D341Med (cell line): ENCODE measurements around the gene CCDC169.
"Not testable (repeated sequence)": the region's sequence is repeated elsewhere in the genome, so short reads cannot be mapped to it uniquely, and the experiment has no call there.

Experiments used
- DNase-seq: peaks from one replicate; pipeline ENCODE4 v3.0.0; 2012; ENCODE audit warnings: low spot score

CCDC169 gene

DNA sequence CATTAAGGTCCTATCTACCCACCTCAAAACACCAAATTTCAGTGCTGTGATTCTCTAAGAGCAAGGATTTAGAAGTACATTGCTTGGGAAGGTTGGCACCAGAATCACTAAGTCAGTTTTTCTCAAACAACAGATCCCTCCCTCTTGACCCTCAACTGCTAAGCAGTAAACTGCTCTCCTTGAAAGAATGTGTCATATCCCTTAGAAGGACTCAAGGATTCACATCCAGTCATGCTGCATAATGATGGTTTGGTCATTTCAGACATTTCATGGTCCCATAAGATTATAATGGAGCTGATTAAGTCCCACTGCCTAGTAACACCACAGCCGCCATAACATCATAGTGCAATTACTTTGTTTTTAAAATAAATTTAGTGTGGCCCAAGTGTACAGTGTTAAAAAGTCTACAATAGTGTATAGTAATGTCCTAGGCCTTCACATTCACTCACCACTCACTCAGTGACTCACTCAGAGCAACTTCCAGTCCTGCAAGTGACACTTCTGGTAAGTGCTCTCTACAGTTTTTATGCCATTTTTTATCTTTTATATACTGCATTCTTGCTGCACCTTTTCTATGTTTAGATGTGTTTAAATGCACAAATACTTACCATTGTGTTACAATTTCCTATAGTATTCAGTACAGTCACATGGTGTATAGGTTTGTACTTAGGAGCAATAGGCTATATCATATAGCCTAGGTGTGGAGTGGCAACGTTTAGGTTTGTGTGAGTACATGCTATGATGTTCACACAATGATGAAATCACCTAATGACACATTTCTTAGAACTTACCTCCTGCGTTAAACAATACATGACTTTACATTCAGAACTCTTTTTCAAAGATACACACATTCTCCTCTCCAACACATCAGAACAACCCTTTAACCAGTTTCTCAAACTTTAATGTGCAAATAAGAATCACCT, 15.7 kb upstream of the CCDC169 start:
- no peak for DNase-seq

DNA sequence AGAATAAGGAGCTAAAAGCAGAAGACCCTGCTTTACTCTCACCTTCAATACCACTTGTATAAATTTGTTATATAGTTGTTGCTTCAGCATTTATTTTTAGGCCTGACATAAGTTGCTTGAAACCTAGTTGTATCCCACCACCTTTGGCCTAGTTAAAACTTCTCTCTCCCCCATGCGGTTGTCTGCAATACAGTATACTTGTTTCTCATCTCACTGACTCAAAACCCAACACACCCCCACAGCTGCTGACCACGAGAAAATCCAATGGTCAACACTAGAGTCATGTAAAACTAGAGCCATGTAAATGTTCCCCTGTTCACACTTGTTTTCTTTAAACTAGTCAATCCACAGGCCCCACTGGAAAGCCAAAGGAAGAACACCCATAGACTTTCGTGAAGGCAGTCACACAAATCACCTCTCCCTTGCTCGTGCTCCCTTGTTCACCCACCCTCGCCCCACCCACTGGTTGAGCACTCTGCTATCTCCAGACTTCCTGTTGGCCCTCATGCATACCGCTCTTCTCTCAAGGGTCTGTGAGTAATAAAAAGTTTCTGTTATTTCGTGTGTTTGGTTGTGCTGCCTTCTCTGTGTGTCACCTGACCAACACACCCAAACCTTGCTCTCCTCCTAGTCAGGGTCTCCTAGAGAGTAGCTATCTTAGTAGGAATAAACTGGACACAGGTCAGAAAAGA, 12.9 kb upstream of the CCDC169 start:
- no peak for DNase-seq

DNA sequence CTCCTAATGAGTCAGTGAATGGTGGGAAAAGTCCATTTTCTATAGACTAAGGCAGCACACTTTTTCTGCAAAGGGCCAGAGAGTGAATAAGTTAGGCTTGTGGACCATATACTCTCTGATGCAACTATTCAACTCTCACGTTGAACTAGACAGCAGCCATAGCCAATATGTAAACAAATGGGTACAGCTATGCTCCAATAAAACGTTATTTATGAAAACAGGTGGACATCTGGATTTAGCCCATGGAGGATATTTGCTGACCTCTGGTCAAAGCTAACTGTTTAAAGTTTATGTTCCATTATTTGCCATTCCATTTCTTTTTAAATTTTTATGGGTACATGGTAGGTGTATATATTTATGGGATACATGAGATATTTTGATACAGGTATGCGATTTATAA, 4.7 kb upstream of the CCDC169 start:
- DNase-seq = no peak

DNA sequence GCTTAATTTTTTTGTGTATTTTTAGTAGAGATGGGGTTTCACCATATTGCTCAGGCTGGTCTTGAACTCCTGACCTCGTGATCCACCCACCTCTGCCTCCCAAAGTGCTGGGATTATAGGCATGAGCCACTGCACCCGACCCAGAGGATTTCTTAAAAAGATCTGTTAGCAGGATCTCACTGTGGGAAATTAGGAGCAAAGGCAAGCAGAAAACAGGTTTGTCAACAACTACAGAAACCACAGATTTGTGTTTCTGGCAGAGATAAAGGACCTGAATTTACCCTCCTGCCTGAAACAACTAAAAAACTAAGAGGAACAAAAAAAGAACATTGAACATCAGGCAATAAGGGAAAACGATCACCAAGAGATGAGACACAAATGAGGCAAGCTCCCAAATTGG, 1.9 kb upstream of the CCDC169 start:
- DNase-seq = not testable (repeated sequence)

DNA sequence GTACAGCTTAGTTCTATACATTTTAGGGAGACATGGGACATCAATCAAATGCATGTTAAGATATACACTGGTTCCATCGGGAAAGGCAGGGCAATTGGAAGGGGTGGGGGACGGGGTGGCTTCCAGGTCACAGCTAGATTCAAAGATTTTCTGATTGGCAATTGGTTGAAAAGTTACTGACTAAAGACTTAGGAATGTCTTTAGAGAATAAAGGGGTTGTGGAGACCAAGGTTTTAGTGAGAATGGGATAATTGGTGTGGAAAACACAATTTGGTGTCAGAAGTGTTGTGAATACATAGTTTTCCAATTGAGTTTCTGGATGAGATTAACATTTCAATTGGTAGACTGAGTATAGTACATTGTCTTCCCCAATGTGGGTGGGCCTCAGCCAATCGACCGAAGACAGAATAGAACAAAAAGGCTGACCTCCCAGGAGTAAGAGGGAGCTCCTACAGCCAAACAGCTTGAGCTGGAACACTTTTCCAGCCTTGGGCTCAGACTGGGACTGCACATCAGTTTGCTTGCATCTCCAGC, 988 bp upstream of the CCDC169 start:
- DNase-seq = no peak

DNA sequence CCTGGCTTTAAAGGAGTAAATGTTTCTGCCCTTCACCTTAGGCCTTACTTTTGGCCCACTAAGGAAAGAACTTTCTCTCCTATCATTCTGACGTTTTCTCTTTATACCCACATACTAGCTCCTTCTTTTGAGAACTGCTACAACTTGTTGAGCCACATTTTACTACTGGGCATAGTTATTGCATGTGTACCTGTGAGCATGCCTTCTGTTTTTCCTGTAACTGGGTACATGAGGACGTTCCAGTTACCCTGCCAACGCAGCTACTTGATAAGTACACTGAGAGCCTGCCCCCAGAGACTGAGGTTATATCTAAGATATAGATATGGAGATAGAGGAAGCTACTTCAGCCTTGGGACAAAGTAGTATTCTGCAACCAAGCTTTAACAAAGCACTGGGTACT, 3.5 kb downstream of the CCDC169 start:
- DNase-seq = no peak

DNA sequence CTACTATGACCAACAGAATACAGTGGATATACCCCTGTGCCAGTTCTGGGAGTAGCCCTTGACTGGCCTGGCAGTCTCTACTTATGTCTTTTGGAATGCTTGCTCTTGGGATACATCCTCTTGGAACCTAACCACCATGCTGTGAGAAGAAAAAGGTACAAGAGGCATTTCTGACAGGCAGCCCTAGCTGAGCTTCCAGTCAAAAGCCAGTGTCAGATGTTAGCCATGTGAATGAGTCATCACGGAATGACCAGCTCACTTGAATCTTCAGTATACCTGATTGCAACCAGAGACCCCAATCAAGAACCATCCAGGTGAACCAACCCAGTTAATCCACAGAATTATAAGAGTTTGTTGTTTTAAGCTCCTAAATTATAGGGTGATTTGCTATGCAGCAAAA, 4.1 kb downstream of the CCDC169 start:
- no peak for DNase-seq

DNA sequence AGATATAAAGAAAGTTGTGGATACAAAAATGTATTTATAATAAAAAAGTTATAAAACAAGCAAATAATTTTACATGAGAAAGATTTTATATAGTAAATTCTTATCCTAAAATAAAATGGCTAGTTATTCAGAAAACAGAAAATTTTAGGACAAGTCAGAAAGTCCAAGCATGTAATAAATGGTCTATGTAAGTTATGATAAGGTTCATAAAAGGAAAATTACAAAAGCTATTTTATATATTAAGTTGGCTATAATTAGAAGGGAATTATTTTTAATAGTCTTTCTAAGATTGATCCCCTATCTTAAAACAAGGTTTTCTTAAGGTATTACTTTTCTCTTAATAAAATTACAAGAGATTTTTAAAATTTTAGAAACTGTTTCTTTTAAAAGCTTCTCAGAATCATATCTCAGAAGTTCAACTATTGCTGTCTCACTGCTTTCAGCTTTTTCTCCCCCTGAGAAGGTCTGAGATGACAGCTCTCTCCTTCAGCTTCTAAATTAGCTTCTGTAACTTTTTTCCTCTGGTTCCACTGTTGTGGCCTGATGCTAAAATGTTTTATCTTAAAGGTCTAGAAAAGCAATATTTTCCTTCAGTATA, 8.7 kb downstream of the CCDC169 start:
- no peak for DNase-seq

DNA sequence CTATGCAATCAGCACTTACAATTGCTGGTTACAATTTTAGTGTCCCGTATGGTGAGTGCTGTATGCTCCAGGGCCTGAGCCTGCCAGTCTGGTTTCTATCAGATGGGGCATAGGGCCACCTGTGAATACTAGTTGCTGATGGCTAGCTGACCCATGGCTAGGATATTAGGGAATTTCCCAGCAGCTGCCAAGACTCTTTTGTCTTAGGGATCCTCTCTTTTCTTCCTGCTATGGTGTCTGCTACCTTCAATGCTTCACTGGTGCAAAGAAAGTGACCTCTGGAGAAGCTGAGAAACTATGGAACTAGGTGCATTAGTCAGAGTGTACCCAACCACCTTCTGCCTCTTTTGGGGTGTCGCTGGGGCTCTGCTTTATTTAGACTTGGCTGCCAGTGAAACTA, 11.6 kb downstream of the CCDC169 start:
- no peak for DNase-seq

DNA sequence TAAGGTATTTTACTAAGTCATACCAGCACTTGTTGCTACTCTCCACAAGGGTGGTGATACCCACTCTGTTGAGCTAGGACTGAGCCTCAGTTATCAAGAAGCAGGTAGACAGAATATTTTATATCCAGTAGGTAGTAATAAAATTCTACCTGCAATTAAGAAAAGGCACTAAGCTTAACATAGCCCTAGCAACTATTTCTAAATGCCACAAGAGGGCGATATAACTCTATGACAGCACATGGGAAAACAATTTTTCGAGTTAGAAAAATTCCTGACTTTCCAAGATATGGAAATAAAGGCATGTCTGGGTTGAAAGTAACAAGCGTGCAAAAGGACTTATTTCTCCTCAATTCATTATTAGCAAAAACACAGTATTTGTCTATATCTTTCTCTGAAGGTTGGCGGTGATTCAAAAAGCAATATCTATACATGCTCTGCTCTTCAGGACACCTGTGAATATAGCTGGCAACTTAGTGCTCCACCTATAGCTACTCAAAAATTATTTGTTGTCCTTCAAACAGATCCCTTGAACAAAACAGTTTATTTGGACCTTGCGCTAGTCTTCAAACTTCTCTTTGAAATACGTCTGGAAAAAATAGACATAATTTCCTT, 14.7 kb downstream of the CCDC169 start:
- no peak for DNase-seq

DNA sequence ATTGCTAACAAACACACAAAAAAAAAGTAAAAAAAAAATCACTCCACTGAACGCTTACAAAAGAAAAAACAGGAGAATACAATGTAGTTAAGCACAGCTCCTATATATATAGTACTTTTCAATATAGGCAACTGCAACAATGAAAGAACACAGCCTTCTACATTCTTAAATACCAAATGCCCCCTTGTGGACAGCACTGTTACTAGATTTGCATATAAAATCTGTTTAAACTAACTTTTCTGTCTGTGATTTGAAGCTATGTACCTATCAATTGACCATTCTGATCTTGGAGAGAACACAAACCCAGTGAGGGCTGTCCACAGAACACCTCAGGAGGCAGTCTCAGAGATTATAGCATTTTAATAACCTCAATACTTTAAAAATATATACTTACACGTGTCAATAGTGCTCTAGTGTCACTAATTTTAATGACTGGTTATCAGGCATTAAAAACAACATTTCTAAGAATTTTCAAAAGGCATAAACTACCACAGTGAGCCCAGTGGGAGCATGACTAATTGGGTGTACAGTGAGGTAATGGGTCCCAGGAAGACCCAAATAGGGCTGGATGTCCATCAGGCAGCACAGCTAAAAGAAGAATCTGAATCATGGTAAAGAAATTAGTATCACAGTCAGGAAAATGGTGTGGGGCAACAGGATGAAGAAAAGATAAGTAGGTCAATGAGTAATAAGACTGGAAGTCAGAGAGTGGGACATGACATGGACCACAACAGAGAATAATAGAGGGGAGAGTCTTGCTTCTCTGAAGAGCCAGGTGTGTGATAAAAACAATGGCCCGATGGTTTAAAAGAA, 22.2 kb downstream of the CCDC169 start:
- DNase-seq = peak; percentile 32

DNA sequence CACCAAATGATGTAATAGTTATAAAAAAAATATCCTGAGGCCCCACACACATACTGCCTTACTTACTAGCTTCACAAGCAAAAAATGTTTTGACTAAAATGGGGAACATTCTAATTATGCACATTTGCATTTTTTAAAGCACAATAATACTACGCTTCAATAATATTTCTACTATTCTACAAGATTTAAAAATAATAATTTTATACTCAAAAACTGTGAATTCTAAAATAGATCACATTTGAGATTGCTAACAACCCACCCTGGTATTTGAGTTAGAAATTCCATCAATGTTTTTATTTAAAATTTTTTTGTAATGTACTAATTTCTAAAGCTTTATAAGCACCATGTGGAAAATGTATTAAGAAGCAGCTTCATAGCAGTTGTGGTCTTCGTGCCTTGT, 24.2 kb downstream of the CCDC169 start:
- DNase-seq = no peak

DNA sequence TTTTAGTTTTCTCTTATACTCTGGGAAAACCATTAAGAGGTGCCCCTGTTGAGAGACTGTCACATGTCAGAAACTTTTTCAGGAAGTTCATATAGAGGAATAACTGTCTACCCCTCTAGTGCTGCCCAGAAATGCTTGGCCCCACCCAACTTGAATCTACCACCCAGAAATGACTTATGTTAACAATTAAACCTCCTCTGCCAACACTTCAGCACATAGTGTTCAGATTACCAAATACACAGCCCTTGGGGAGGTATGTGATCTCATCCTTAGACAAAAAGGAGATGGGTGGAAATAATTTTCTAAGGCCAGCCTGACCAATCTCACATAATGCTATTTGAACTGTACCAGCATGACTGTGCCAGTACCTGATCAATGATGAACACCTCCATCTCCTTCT, 35.6 kb downstream of the CCDC169 start:
- no peak for DNase-seq

DNA sequence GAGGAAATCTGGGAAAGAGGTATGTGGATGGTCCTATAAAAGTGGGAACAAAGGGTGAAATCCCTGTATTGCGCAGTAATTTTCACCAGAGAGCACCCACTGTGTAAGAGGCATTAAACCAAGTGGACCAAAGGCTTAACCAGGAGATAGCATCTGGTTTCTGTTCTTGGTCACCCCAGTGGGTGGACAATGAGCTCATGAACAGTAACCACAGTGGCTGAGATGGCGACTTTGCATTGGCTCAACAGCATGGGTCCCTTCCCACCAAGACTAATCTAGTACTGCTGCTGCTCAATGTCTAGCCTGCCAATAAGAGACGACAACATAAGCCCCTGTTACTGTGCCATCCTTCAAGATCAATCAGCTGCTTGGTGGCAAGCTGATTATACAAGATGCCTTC, 36.6 kb downstream of the CCDC169 start:
- no peak for DNase-seq

DNA sequence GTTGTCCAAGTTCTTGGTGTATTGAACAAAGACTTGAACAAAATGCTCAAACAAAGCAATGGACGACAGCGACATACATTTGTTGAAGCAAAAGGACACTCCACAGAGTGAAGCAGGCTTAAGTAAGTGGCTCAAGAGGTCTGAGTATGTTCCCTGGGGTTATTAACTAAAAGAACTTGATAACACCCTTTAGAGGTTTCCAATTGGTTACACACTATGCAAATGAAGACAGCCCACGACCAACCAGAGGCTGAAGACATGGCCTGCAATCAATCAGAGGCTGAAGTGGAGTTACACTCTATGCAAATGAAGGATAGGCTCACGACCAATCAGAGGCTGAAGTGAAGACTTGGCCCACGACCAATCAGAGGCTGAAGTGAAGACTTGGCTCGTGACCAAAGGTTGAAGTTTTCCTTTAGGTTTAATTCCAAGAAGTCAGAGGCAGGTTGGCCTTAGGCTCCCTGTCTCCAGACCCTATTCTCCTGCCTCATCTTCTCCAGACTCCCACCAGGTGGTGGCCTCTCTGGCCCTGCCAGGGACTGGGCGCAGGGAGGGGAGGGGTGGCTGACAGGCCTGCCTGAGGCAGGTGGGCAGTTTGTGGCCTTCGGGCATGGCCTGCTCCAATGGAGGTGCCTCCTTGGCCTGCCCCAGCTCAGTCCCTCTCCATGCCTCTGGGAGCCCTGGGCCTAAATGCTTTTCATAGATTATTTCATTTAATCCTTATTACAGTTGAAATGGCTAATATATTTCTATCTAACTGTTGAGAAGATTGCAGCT, 38.1 kb downstream of the CCDC169 start:
- DNase-seq = no peak

DNA sequence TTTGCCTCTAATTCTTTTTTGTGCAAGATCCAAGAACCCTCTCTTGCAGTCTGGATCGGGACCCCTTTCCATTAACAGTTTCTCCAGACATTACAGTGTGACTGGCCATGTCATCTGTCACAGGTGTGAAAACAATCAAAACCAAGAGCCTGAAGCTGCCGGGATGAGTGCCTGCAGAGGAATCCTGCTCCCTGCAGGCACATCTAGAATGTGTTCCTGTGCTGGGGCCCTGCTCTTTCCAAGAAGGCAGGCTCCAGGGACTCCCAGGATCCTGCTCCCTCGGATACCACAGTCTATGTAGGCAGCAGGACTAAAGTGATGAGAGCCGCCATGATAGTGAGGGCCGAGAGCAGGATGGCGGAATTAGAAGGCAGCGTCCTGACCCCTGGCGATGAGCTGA, 38.8 kb downstream of the CCDC169 start:
- DNase-seq = no peak

DNA sequence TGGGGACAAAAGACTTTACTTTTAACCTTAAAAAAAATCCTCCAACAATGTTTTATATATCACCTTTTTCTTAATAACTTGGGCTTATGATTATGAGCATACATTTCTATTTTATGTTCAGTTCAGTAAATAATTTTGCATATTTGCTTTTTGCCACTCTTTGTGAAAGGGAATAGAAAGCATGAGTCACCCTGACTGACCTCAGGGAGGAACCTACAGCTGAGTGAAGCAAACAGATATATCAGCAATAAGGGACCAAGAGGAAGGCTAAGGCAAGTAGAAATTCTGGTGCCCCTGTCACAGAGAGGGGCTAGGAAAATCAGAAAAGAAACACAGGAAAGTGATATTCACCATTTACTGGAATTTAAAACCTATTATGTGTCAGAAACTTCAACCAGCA, 46.1 kb downstream of the CCDC169 start:
- DNase-seq = no peak

DNA sequence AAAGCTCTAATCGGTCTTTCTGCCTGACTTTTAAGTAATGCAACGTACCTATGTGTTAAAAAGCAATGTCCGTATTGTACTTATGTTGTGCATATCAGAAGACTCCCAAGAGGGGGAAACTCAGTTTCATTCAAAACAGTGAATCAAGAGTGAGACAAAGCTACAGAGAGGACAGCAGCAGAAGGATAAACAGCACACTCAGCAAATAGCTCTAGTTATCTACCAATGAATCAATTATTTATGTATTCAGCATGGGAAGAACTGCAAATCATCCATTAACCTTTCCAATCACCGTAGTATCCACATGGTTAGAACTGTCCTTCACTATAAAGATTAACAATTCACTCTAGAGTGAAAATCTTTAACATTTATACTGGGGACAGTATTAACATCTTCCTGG, 46.6 kb downstream of the CCDC169 start:
- no peak for DNase-seq

DNA sequence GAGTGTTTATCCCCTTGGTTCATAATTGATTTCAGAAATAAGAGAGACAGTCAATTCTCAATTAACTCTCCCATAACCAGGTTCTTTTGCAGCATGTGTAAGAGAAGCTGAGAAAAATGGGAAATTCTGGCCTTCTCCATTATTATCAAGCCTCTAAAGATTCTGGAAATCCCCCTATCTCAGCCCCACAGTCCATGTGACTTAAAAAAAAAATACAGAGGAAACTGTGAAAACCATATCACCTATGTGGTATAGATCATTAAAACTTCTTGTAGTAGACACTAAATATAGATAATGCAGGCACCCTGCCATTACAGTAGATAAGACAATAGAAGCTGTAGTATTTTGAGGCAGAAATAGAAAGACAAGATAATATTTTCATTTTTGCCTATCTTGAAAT, 48.9 kb downstream of the CCDC169 start:
- DNase-seq = no peak

DNA sequence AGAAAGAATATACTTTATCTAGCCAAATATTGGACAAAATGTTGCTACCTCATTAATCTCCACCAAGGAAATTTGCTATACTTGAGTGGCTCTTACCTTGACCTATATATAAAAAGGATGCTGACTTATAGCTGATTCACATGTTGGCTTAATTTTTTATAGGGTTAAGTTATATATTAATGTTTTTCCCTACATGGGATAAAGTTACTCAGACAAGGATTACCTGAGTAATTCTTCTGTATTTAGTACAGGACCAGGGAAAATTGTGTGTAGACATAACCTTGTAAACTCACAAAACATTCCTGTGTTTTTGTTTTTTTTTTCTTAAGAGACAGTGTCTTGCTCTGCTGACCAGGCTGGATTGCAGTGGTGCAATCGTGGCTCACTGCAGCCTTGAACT, 52.6 kb downstream of the CCDC169 start:
- no peak for DNase-seq

DNA sequence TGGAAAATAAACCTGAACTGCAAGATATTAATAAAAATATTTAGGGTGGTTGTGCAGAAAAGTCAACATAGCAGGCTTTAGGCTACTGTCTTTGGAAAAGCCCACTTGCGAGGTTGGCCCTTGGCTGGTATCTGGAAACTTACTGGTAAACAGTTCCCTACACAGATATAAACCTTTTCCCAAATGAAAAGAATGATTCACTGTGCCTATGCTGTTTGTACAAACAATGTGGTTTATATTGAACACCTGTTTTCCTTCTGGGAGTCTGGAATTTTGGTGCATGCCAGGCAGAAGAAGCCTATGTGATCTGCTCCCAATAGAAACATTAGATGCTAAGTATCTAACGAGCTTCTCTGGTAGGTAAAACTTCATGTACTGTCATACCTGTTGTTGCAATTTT, 53.5 kb downstream of the CCDC169 start:
- DNase-seq = no peak
